CD4-positive, alpha-beta T cell treated with Interleukin-17A for 4 hours (primary cell): ENCODE measurements around the gene DYRK1A.

ENCODE experiments used
- DNase-seq: peaks from one replicate; pipeline ENCODE4 v3.0.0-alpha.2; 2020; ENCODE audit warnings: mixed read lengths

Gene DYRK1A

GRCh38 chr21:37365517-37366481 is 774 bp upstream of the DYRK1A start:
- DNase-seq = peak; percentile 76

GRCh38 chr21:37367336-37367702 is 746 bp downstream of the DYRK1A start:
- no peak for DNase-seq

GRCh38 chr21:37367703-37368540 is 1.3 kb downstream of the DYRK1A start:
- peak; percentile 37 for DNase-seq

- DNase-seq = no peak
Measured at GRCh38 chr21:37368541-37369279, 2.1 kb downstream of the DYRK1A start.

GRCh38 chr21:37369307-37369854 is 2.8 kb downstream of the DYRK1A start:
- no peak for DNase-seq

- DNase-seq = no peak
Measured at GRCh38 chr21:37370152-37371040, 3.8 kb downstream of the DYRK1A start.

- DNase-seq = no peak
Measured at GRCh38 chr21:37371041-37371397, 4.4 kb downstream of the DYRK1A start.

- no peak for DNase-seq
Measured at GRCh38 chr21:37372127-37372731, 5.7 kb downstream of the DYRK1A start.

GRCh38 chr21:37372951-37373350 is 6.4 kb downstream of the DYRK1A start:
- DNase-seq = no peak

- no peak for DNase-seq
Measured at GRCh38 chr21:37373539-37373938, 7.0 kb downstream of the DYRK1A start.

- no peak for DNase-seq
Measured at GRCh38 chr21:37374027-37374426, 7.5 kb downstream of the DYRK1A start.

GRCh38 chr21:37375866-37376574 is 9.4 kb downstream of the DYRK1A start:
- DNase-seq = no peak

- no peak for DNase-seq
Measured at GRCh38 chr21:37378700-37379139, 12.1 kb downstream of the DYRK1A start.

- DNase-seq = no peak
Measured at GRCh38 chr21:37380349-37381323, 14.1 kb downstream of the DYRK1A start.

- no peak for DNase-seq
Measured at GRCh38 chr21:37381883-37382585, 15.5 kb downstream of the DYRK1A start.

GRCh38 chr21:37383086-37383485 is 16.5 kb downstream of the DYRK1A start:
- DNase-seq = no peak

GRCh38 chr21:37383784-37384311 is 17.3 kb downstream of the DYRK1A start:
- no peak for DNase-seq

GRCh38 chr21:37384416-37384815 is 17.8 kb downstream of the DYRK1A start:
- DNase-seq = no peak
